Neutrophil (primary cell): ENCODE data around the gene RPTN.

Experiments used
- H3K27ac ChIP-seq: fragments of 200-600 bp; sonication (generic); 2 replicates; pipeline ENCODE4 v1.5.1; 2016; ENCODE audit warnings: mild to moderate bottlenecking, moderate library complexity
- H3K27me3 ChIP-seq: fragments of 200-600 bp; sonication (generic); 2 replicates; pipeline ENCODE4 v1.6.0; 2016; ENCODE audit warnings: mild to moderate bottlenecking
- H3K36me3 ChIP-seq: fragments of 200-600 bp; sonication (generic); 2 replicates; pipeline ENCODE4 v1.5.1; 2017
- H3K4me1 ChIP-seq, 2 experiments: fragments of 200-600 bp in 1 of 2; sonication (generic) in 1 of 2; 1 replicate in 1 of 2; 2 replicates in 1 of 2; pipeline versions ENCODE4 v1.5.1 to v1.6.1; 2013 to 2016; ENCODE audit warnings: low read depth in 1 of 2, low read length in 1 of 2, mild to moderate bottlenecking in 1 of 2, moderate library complexity in 1 of 2; ENCODE audit not compliant: control insufficient read depth in 1 of 2, insufficient read depth in 1 of 2
- H3K4me3 ChIP-seq, 2 experiments: fragments of 200-600 bp in 1 of 2; sonication (generic) in 1 of 2; 1 replicate in 1 of 2; 2 replicates in 1 of 2; pipeline ENCODE4 v1.5.1; 2013 to 2016; ENCODE audit warnings: low read depth in 1 of 2, low read length in 1 of 2, mild to moderate bottlenecking in 1 of 2, moderate library complexity in 1 of 2
- H3K9me3 ChIP-seq: fragments of 200-600 bp; sonication (generic); 2 replicates; pipeline ENCODE4 v1.5.1; 2016
- TF ChIP-seq, protein P1 (sequence below): fragments of 200-600 bp; sonication (generic); IDR thresholded peaks from 2 replicates; pipeline ENCODE4 v1.5.1; 2016; ENCODE audit warnings: antibody characterized with exemption

Gene RPTN

DNA sequence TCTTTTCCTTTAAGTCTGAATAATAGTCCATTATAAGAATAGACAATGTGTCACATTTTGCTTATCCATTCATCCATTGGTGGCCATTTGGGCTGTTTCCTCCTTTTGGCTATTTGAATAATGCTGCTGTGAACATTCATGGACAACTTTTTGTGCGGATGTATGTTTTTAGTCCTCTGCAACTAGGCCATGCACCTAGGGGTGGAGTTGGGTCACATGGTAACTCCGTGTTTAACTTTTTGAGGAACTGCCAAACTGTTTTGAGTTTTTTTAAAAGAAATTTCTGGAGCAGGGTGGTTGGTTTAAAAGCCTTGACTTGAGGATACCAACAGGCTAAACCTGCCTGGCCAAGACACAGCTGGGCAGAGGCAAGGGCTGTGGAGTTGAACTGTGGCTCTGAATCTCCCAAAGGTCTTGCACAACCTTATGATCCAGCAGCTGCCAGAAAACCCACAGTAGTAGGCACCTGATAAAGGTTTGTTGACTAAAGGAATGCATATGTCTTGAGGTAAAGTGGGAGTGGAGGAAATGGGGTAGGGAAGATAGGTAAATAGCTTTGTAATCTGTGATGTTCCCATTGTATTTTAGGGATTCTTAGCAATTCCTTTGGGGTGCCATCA is 5.6 kb upstream of the RPTN start:
- no peak overlapping the region for H3K4me3 ChIP-seq
- no peaks in the 10 kb centered on the region for H3K4me1 ChIP-seq
- H3K27ac ChIP-seq: no peak overlapping the region
- no peaks in the 10 kb centered on the region for H3K36me3 ChIP-seq
- no peaks in the 10 kb centered on the region for H3K9me3 ChIP-seq
- no peaks in the 10 kb centered on the region for H3K27me3 ChIP-seq
- TF ChIP-seq, protein P1, sequence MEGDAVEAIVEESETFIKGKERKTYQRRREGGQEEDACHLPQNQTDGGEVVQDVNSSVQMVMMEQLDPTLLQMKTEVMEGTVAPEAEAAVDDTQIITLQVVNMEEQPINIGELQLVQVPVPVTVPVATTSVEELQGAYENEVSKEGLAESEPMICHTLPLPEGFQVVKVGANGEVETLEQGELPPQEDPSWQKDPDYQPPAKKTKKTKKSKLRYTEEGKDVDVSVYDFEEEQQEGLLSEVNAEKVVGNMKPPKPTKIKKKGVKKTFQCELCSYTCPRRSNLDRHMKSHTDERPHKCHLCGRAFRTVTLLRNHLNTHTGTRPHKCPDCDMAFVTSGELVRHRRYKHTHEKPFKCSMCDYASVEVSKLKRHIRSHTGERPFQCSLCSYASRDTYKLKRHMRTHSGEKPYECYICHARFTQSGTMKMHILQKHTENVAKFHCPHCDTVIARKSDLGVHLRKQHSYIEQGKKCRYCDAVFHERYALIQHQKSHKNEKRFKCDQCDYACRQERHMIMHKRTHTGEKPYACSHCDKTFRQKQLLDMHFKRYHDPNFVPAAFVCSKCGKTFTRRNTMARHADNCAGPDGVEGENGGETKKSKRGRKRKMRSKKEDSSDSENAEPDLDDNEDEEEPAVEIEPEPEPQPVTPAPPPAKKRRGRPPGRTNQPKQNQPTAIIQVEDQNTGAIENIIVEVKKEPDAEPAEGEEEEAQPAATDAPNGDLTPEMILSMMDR: no peak

DNA sequence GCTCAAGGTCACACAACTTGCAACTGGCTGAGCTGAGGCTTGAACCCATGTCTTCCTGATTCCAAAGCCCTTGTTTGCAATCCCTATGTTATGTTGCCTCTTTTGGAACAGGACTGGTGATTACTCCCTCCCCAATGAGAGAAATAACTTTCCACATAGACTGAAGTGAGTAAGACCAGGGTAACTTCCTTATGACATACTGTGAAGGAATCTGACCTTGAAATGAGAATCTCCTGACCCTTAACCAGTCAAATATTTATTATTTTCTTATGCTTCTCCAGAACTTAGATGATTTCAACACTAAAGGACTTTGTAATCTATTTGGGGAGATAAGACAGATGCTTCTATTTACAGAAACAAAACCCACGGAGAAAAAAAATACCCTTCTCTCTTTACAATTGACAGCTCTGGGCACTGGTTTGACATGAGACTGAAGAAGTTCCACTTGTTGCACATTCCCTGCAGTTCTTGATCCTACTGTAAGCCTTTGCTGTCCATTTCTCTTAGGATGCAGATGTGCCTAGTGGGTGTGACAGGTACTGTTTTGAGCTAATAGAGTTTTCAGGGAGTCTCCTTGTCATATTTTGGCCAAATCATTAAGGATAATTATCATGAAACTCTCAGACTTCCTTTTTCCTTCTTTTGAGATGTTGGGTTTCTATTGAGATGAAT is 3.9 kb upstream of the RPTN start:
- no peaks in the 10 kb centered on the region for H3K27me3 ChIP-seq

DNA sequence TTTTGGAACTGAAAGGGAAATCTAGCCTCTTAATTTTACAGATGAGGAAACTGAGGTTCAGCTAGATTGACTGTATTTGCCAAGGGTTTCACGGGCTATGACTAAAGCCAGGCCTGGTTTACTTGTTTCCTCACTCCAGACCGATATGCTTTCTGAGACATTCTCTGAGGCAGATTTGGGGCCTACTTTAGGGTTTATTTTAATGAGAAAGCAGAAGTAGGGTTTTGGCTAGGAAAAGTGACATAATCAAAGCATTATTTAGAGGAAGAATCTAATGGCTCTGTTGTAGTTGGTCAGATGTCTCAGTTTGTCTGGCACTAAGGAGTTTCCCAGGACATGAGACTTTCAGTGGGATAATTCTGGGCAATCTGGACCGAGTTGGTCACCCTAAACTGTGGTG is 1.5 kb upstream of the RPTN start:
- TF ChIP-seq, protein P1: no peak
- H3K9me3 ChIP-seq: no peaks in the 10 kb centered on the region
- no peak overlapping the region for H3K4me3 ChIP-seq
- no peak overlapping the region for H3K27ac ChIP-seq
- H3K36me3 ChIP-seq: no peaks in the 10 kb centered on the region
- no peaks in the 10 kb centered on the region for H3K4me1 ChIP-seq
- no peaks in the 10 kb centered on the region for H3K27me3 ChIP-seq

More for the DNA sequence above, 3.9 kb upstream of the RPTN start:
- Histone ChIP-seq H3K9me3 (no peaks in the 10 kb centered on the region), H3K4me1 (no peaks in the 10 kb centered on the region), H3K27ac (no peak overlapping the region), H3K36me3 (no peaks in the 10 kb centered on the region), H3K4me3 (no peak overlapping the region)
- TF ChIP-seq, protein P1: no peak

DNA sequence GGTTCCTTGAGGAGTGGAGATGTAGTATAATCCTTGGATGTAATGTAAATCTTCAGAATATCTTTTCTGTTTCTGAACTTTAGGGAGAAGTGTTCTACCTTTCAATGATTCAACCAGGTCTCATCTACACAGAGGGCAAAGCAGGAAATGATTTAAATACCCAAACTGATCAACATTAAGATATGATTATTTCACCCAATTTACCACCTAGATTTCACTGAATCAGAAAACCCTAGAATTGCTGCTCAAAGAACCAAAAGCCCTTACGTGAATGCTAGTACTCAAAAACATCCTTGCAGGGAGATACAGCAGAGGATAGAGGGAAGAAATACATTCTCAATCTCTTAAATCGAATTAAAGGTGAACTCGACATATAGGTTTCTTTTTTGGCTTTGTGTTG is 5.0 kb downstream of the RPTN start:
- Histone ChIP-seq H3K27ac (no peak overlapping the region), H3K4me3 (no peak overlapping the region), H3K9me3 (no peaks in the 10 kb centered on the region), H3K4me1 (no peaks in the 10 kb centered on the region), H3K27me3 (no peaks in the 10 kb centered on the region), H3K36me3 (no peaks in the 10 kb centered on the region)
- TF ChIP-seq, protein P1: no peak

DNA sequence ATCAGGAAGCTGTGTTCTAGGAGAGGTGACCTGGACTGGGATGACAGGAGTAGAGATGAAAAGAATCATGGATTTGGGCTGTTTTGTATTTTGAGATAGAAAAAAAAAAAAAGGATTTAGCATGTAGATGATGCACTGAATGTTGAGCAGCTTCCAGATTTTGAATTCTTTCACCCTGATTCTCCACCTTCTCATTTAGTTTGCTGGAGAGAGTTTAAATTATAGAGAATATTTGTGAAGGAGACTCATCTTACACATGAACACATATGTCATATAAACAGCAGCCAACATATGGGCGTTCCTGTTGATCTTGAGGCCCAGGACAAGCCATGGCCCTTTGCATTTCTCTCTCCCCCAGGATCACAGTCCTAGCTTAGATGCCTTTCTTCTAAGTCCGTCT is 7.4 kb downstream of the RPTN start:
- no peak overlapping the region for H3K27ac ChIP-seq

More for the DNA sequence above, 7.4 kb downstream of the RPTN start:
- Histone ChIP-seq H3K4me1 (no peaks in the 10 kb centered on the region), H3K27me3 (no peaks in the 10 kb centered on the region), H3K4me3 (no peak overlapping the region), H3K36me3 (no peaks in the 10 kb centered on the region), H3K9me3 (no peaks in the 10 kb centered on the region)
- TF ChIP-seq, protein P1: no peak
